Chondrocyte (in vitro differentiated cells): ENCODE data around the gene CCR4. TPM values are rescaled to one million over a fixed set of nuclear protein-coding genes. Genes with fewer than 3 reads are reported as not detected.

Experiments used
- DNase-seq: peaks from one replicate; pipeline ENCODE4 v3.0.0; 2021; ENCODE audit warnings: mixed read lengths, low spot score
- H3K27ac Mint-ChIP-seq: one replicate; pipeline ENCODE4 v1.8.0; 2021; ENCODE audit warnings: mild to moderate bottlenecking, moderate library complexity, mixed read lengths; ENCODE audit not compliant: unreplicated experiment
- H3K27me3 Mint-ChIP-seq: 2 replicates; pipeline ENCODE4 v1.8.0; 2021; ENCODE audit warnings: low read depth, mixed read lengths
- H3K36me3 Mint-ChIP-seq: 2 replicates; pipeline ENCODE4 v1.8.0; 2021; ENCODE audit warnings: low read depth, mixed read lengths
- H3K4me1 Mint-ChIP-seq: 2 replicates; pipeline ENCODE4 v1.8.0; 2021; ENCODE audit warnings: low read depth, mild to moderate bottlenecking, mixed read lengths
- H3K4me3 Mint-ChIP-seq: one replicate; pipeline ENCODE4 v1.8.0; 2021; ENCODE audit warnings: mild to moderate bottlenecking, moderate library complexity, mixed read lengths; ENCODE audit not compliant: unreplicated experiment
- H3K9me3 Mint-ChIP-seq: 2 replicates; pipeline ENCODE4 v1.8.0; 2021; ENCODE audit warnings: low read depth, mixed read lengths
- CTCF ChIP-seq: fragments of 200-600 bp; sonication (generic); IDR thresholded peaks from 2 replicates; pipeline ENCODE4 v1.5.0; 2021; ENCODE audit warnings: antibody characterized with exemption, mild to moderate bottlenecking, moderate library complexity
- total RNA-seq: library from RNA; stranded (reverse); gene quantifications from 3 replicates; pipeline ENCODE4 v1.2.1, GENCODE V29; 2021

The CCR4 gene
- total RNA-seq, 1 donor from 2014 or later: not detected

- H3K27ac Mint-ChIP-seq: no peak overlapping the region
- no peaks in the 10 kb centered on the region for H3K36me3 Mint-ChIP-seq
- peaks cover 3% of the 10 kb centered on the region for H3K27me3 Mint-ChIP-seq
- TF ChIP-seq CTCF: no peak
- peaks cover 2% of the 10 kb centered on the region for H3K4me1 Mint-ChIP-seq
- no peaks in the 10 kb centered on the region for H3K9me3 Mint-ChIP-seq
- no peak overlapping the region for H3K4me3 Mint-ChIP-seq
- DNase-seq: no peak
These were observed 3.1 kb downstream of the CCR4 start for GRCh38 chr3:32954506-32954905.

- Mint-ChIP-seq H3K4me1 (peaks cover 2% of the 10 kb centered on the region), H3K27me3 (peaks cover 5% of the 10 kb centered on the region), H3K27ac (no peak overlapping the region), H3K9me3 (no peaks in the 10 kb centered on the region), H3K4me3 (no peak overlapping the region), H3K36me3 (no peaks in the 10 kb centered on the region)
- TF ChIP-seq CTCF: no peak
- no peak for DNase-seq
These were observed 5.5 kb downstream of the CCR4 start for GRCh38 chr3:32956750-32957570.

- no peaks in the 10 kb centered on the region for H3K9me3 Mint-ChIP-seq
- no peak for TF ChIP-seq CTCF
- H3K36me3 Mint-ChIP-seq: no peaks in the 10 kb centered on the region
- no peak overlapping the region for H3K27ac Mint-ChIP-seq
- peaks cover 2% of the 10 kb centered on the region for H3K4me1 Mint-ChIP-seq
- DNase-seq: no peak
- H3K4me3 Mint-ChIP-seq: no peak overlapping the region
- peaks cover 5% of the 10 kb centered on the region for H3K27me3 Mint-ChIP-seq
These were observed 7.1 kb downstream of the CCR4 start for GRCh38 chr3:32958509-32958908.

GRCh38 chr3:32959371-32959770 is 7.9 kb downstream of the CCR4 start:
- Mint-ChIP-seq H3K27me3 (peaks cover 5% of the 10 kb centered on the region), H3K4me1 (peaks cover 2% of the 10 kb centered on the region), H3K4me3 (no peak overlapping the region), H3K27ac (no peak overlapping the region), H3K36me3 (no peaks in the 10 kb centered on the region), H3K9me3 (no peaks in the 10 kb centered on the region)
- TF ChIP-seq CTCF: no peak
- no peak for DNase-seq

- no peak for DNase-seq
- Mint-ChIP-seq H3K27me3 (peaks cover 5% of the 10 kb centered on the region), H3K27ac (no peak overlapping the region), H3K4me1 (peaks cover 2% of the 10 kb centered on the region), H3K36me3 (no peaks in the 10 kb centered on the region), H3K4me3 (no peak overlapping the region), H3K9me3 (peaks cover 4% of the 10 kb centered on the region)
- no peak for TF ChIP-seq CTCF
These were observed 9.1 kb downstream of the CCR4 start for GRCh38 chr3:32960404-32961170.
